ENCODE results near the gene SEC63.
A peak's percentile ranks its signal among the peaks of the same experiment; 100 is the strongest.

SEC63 gene

GRCh38 chr6:107820338-107821261, 137.4 kb downstream of the SEC63 start:
- H3K79me1 ChIP-seq (ENCODE audit: low read length), result no peaks in the 10 kb centered on the region
- no peak overlapping the region for H3K56ac ChIP-seq (ENCODE audit: low read length)
- no peaks in the 10 kb centered on the region for H3K36me3 ChIP-seq (ENCODE audit: control insufficient read depth, insufficient read depth, low read length)
- no peak overlapping the region for H2AK5ac ChIP-seq (ENCODE audit: low read length)
- WGBS (ENCODE audit: extremely low coverage, insufficient coverage, low lambda C conversion rate), result no CpG with 5 or more reads among the region's 17 CpGs
- H3K4me2 ChIP-seq (ENCODE audit: low read length), result no peak overlapping the region
- no peak overlapping the region for H3K9ac ChIP-seq (ENCODE audit: low read length)
- no peak overlapping the region for H2BK120ac ChIP-seq (ENCODE audit: low read depth, low read length)
- H2BK5ac ChIP-seq (ENCODE audit: low read length), result no peak overlapping the region
- peaks cover 5% of the 10 kb centered on the region for H3K4me1 ChIP-seq (ENCODE audit: control insufficient read depth, low read depth, low read length)
- H3K4me3 ChIP-seq (ENCODE audit: low read length), result no peak overlapping the region
- H3K79me2 ChIP-seq (ENCODE audit: control insufficient read depth, insufficient read depth, low read length), result no peaks in the 10 kb centered on the region
- H3K27ac ChIP-seq (ENCODE audit: low read depth, low read length), result no peak overlapping the region
- H3K18ac ChIP-seq (ENCODE audit: low read length), result no peak overlapping the region
- H3K23ac ChIP-seq (ENCODE audit: low read length), result no peak overlapping the region
- H3K4ac ChIP-seq (ENCODE audit: low read depth, low read length), result no peak overlapping the region
- H3K27me3 ChIP-seq (ENCODE audit: insufficient read depth, low read length, poor library complexity), result no peaks in the 10 kb centered on the region
- H4K5ac ChIP-seq (ENCODE audit: low read length), result no peak overlapping the region
- peak; percentile 47 for DNase-seq
- no peak overlapping the region for H2BK15ac ChIP-seq (replicated peaks; ENCODE audit: low read depth)
- H4K8ac ChIP-seq (ENCODE audit: low read depth, low read length), result no peak overlapping the region

DNA sequence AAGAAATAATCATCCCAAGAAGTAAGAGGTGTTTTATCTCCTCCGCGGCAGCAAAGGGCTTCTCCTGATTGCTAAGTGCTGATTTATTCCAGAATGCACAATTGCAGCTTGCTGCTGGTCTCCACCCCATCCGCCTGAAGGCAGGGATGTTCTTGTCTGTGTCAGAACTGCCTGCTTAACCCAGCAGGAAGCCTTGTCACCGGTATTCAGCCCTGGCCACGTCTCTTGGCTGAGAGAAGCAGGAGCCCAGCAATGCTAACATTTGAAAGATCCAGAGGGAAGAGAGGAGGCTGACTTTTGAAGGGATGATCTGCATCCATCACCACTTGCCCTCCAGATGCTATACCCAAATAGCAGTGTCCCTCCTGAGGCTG, 138.1 kb downstream of the SEC63 start:
- H2BK15ac ChIP-seq (replicated peaks; ENCODE audit: low read depth), result no peak overlapping the region
- H2BK120ac ChIP-seq (ENCODE audit: low read depth, low read length), result no peak overlapping the region
- no peak overlapping the region for H2BK5ac ChIP-seq (ENCODE audit: low read length)
- H3K56ac ChIP-seq (ENCODE audit: low read length), result no peak overlapping the region
- no peak overlapping the region for H3K4me2 ChIP-seq (ENCODE audit: low read length)
- no peak overlapping the region for H3K27ac ChIP-seq (ENCODE audit: low read depth, low read length)
- no peak overlapping the region for H4K8ac ChIP-seq (ENCODE audit: low read depth, low read length)
- no peak overlapping the region for H3K23ac ChIP-seq (ENCODE audit: low read length)
- H3K36me3 ChIP-seq (ENCODE audit: control insufficient read depth, insufficient read depth, low read length), result no peaks in the 10 kb centered on the region
- no peaks in the 10 kb centered on the region for H3K79me2 ChIP-seq (ENCODE audit: control insufficient read depth, insufficient read depth, low read length)
- H3K4ac ChIP-seq (ENCODE audit: low read depth, low read length), result no peak overlapping the region
- peaks cover 5% of the 10 kb centered on the region for H3K4me1 ChIP-seq (ENCODE audit: control insufficient read depth, low read depth, low read length)
- H3K18ac ChIP-seq (ENCODE audit: low read length), result no peak overlapping the region
- no peaks in the 10 kb centered on the region for H3K79me1 ChIP-seq (ENCODE audit: low read length)
- H4K5ac ChIP-seq (ENCODE audit: low read length), result no peak overlapping the region
- H3K27me3 ChIP-seq (ENCODE audit: insufficient read depth, low read length, poor library complexity), result no peaks in the 10 kb centered on the region
- DNase-seq, result peak; percentile 87
- no peak overlapping the region for H2AK5ac ChIP-seq (ENCODE audit: low read length)
- H3K9ac ChIP-seq (ENCODE audit: low read length), result no peak overlapping the region
- WGBS (ENCODE audit: extremely low coverage, insufficient coverage, low lambda C conversion rate), result no CpG with 5 or more reads among the region's 5 CpGs
- H3K4me3 ChIP-seq (ENCODE audit: low read length), result no peak overlapping the region

GRCh38 chr6:107819217-107819616, 138.8 kb downstream of the SEC63 start:
- H3K79me2 ChIP-seq (ENCODE audit: control insufficient read depth, insufficient read depth, low read length), result no peaks in the 10 kb centered on the region
- H3K79me1 ChIP-seq (ENCODE audit: low read length), result no peaks in the 10 kb centered on the region
- no peak overlapping the region for H3K56ac ChIP-seq (ENCODE audit: low read length)
- H4K5ac ChIP-seq (ENCODE audit: low read length), result no peak overlapping the region
- H3K27me3 ChIP-seq (ENCODE audit: insufficient read depth, low read length, poor library complexity), result no peaks in the 10 kb centered on the region
- H3K9ac ChIP-seq (ENCODE audit: low read length), result no peak overlapping the region
- H2BK5ac ChIP-seq (ENCODE audit: low read length), result no peak overlapping the region
- H3K36me3 ChIP-seq (ENCODE audit: control insufficient read depth, insufficient read depth, low read length), result no peaks in the 10 kb centered on the region
- no peak overlapping the region for H2BK120ac ChIP-seq (ENCODE audit: low read depth, low read length)
- no peak overlapping the region for H3K27ac ChIP-seq (ENCODE audit: low read depth, low read length)
- no peak overlapping the region for H2BK15ac ChIP-seq (replicated peaks; ENCODE audit: low read depth)
- no peak overlapping the region for H2AK5ac ChIP-seq (ENCODE audit: low read length)
- H4K8ac ChIP-seq (ENCODE audit: low read depth, low read length), result no peak overlapping the region
- no peak overlapping the region for H3K4ac ChIP-seq (ENCODE audit: low read depth, low read length)
- no peak overlapping the region for H3K4me2 ChIP-seq (ENCODE audit: low read length)
- H3K4me1 ChIP-seq (ENCODE audit: control insufficient read depth, low read depth, low read length), result peaks cover 5% of the 10 kb centered on the region
- no peak overlapping the region for H3K4me3 ChIP-seq (ENCODE audit: low read length)
- no peak overlapping the region for H3K23ac ChIP-seq (ENCODE audit: low read length)
- no CpG with 5 or more reads among the region's 2 CpGs for WGBS (ENCODE audit: extremely low coverage, insufficient coverage, low lambda C conversion rate)
- no peak for DNase-seq
- no peak overlapping the region for H3K18ac ChIP-seq (ENCODE audit: low read length)

DNA sequence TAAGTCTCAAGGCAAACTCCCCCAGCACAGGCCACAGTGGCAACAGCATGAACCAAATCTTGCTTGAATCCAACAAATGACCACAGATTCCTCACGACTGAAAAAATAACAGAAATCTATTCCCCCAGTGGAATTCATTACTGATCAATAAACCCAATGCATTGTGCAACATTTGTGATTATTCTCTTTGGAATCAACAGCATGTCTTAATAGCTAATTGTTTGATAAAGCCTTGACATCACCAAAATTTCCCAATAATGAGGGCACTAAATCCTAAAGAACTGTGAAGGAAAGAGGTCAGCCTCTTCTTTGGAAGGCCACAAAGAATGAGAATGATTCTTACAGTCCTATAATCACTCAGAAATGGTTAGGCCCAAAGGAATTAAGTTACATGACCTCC, 139.7 kb downstream of the SEC63 start:
- H3K18ac ChIP-seq (ENCODE audit: low read length), result no peak overlapping the region
- no peak for DNase-seq
- H2BK15ac ChIP-seq (replicated peaks; ENCODE audit: low read depth), result no peak overlapping the region
- WGBS (ENCODE audit: extremely low coverage, insufficient coverage, low lambda C conversion rate), result no CpG with 5 or more reads among the region's 1 CpG
- H3K4me1 ChIP-seq (ENCODE audit: control insufficient read depth, low read depth, low read length), result peaks cover 5% of the 10 kb centered on the region
- H4K8ac ChIP-seq (ENCODE audit: low read depth, low read length), result no peak overlapping the region
- no peak overlapping the region for H2AK5ac ChIP-seq (ENCODE audit: low read length)
- H3K56ac ChIP-seq (ENCODE audit: low read length), result no peak overlapping the region
- H3K9ac ChIP-seq (ENCODE audit: low read length), result no peak overlapping the region
- no peaks in the 10 kb centered on the region for H3K79me2 ChIP-seq (ENCODE audit: control insufficient read depth, insufficient read depth, low read length)
- H3K27ac ChIP-seq (ENCODE audit: low read depth, low read length), result no peak overlapping the region
- H3K23ac ChIP-seq (ENCODE audit: low read length), result no peak overlapping the region
- H2BK5ac ChIP-seq (ENCODE audit: low read length), result no peak overlapping the region
- no peak overlapping the region for H3K4ac ChIP-seq (ENCODE audit: low read depth, low read length)
- no peak overlapping the region for H4K5ac ChIP-seq (ENCODE audit: low read length)
- H3K27me3 ChIP-seq (ENCODE audit: insufficient read depth, low read length, poor library complexity), result no peaks in the 10 kb centered on the region
- no peaks in the 10 kb centered on the region for H3K36me3 ChIP-seq (ENCODE audit: control insufficient read depth, insufficient read depth, low read length)
- no peak overlapping the region for H2BK120ac ChIP-seq (ENCODE audit: low read depth, low read length)
- H3K4me2 ChIP-seq (ENCODE audit: low read length), result no peak overlapping the region
- no peak overlapping the region for H3K4me3 ChIP-seq (ENCODE audit: low read length)
- H3K79me1 ChIP-seq (ENCODE audit: low read length), result no peaks in the 10 kb centered on the region

GRCh38 chr6:107817784-107818183, 140.2 kb downstream of the SEC63 start:
- Histone ChIP-seq H3K27me3 (ENCODE audit: insufficient read depth, low read length, poor library complexity) (no peaks in the 10 kb centered on the region), H2BK120ac (ENCODE audit: low read depth, low read length) (no peak overlapping the region), H3K4ac (ENCODE audit: low read depth, low read length) (no peak overlapping the region), H3K4me2 (ENCODE audit: low read length) (no peak overlapping the region), H3K27ac (ENCODE audit: low read depth, low read length) (no peak overlapping the region), H4K5ac (ENCODE audit: low read length) (no peak overlapping the region), H3K18ac (ENCODE audit: low read length) (no peak overlapping the region), H3K79me1 (ENCODE audit: low read length) (no peaks in the 10 kb centered on the region), H2BK5ac (ENCODE audit: low read length) (no peak overlapping the region), H4K8ac (ENCODE audit: low read depth, low read length) (no peak overlapping the region), H3K4me3 (ENCODE audit: low read length) (no peak overlapping the region), H3K36me3 (ENCODE audit: control insufficient read depth, insufficient read depth, low read length) (no peaks in the 10 kb centered on the region), H2BK15ac (replicated peaks; ENCODE audit: low read depth) (no peak overlapping the region), H3K23ac (ENCODE audit: low read length) (no peak overlapping the region), H3K56ac (ENCODE audit: low read length) (no peak overlapping the region), H2AK5ac (ENCODE audit: low read length) (no peak overlapping the region), H3K79me2 (ENCODE audit: control insufficient read depth, insufficient read depth, low read length) (no peaks in the 10 kb centered on the region), H3K4me1 (ENCODE audit: control insufficient read depth, low read depth, low read length) (peaks cover 5% of the 10 kb centered on the region), H3K9ac (ENCODE audit: low read length) (no peak overlapping the region)
- no peak for DNase-seq
- WGBS (ENCODE audit: extremely low coverage, insufficient coverage, low lambda C conversion rate), result no CpG with 5 or more reads among the region's 4 CpGs

Measured in mesendoderm (in vitro differentiated cells).